ENCODE results near the gene SLFN14.

DNA sequence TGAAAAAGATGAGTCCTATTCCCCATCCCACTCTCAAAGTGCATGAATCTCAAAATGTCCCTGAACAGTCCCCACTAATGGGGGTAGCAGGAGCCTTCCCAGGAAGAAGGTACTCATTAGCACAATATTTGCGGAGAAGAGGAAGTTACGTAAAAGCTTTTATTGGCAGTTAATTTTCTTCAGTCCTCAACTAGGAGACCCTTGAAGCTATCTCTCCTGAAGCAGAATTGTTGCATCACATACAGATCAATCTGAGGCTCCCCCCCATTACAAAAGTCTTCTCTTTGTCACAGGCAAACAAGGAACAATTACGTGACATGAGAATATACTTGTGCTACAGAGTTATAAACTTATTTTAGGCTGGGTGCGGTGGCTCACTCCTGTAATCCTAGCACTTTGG, 37.3 kb downstream of the SLFN14 start:
- no peak for TF ChIP-seq EP300 (IDR thresholded peaks at IDR 0.05)
- TF ChIP-seq, protein P1, sequence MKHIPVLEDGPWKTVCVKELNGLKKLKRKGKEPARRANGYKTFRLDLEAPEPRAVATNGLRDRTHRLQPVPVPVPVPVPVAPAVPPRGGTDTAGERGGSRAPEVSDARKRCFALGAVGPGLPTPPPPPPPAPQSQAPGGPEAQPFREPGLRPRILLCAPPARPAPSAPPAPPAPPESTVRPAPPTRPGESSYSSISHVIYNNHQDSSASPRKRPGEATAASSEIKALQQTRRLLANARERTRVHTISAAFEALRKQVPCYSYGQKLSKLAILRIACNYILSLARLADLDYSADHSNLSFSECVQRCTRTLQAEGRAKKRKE (CRISPR knock-in tag; IDR thresholded peaks at IDR 0.05; ENCODE audit: low read depth): no peak
- TF ChIP-seq TP53 (CRISPR knock-in tag; IDR thresholded peaks at IDR 0.05): no peak
- TF ChIP-seq POLR2A (IDR thresholded peaks at IDR 0.05; ENCODE audit: low read length): no peak
- TF ChIP-seq KDM1A (IDR thresholded peaks at IDR 0.05; ENCODE audit: low read depth): no peak
- TF ChIP-seq, protein P2, sequence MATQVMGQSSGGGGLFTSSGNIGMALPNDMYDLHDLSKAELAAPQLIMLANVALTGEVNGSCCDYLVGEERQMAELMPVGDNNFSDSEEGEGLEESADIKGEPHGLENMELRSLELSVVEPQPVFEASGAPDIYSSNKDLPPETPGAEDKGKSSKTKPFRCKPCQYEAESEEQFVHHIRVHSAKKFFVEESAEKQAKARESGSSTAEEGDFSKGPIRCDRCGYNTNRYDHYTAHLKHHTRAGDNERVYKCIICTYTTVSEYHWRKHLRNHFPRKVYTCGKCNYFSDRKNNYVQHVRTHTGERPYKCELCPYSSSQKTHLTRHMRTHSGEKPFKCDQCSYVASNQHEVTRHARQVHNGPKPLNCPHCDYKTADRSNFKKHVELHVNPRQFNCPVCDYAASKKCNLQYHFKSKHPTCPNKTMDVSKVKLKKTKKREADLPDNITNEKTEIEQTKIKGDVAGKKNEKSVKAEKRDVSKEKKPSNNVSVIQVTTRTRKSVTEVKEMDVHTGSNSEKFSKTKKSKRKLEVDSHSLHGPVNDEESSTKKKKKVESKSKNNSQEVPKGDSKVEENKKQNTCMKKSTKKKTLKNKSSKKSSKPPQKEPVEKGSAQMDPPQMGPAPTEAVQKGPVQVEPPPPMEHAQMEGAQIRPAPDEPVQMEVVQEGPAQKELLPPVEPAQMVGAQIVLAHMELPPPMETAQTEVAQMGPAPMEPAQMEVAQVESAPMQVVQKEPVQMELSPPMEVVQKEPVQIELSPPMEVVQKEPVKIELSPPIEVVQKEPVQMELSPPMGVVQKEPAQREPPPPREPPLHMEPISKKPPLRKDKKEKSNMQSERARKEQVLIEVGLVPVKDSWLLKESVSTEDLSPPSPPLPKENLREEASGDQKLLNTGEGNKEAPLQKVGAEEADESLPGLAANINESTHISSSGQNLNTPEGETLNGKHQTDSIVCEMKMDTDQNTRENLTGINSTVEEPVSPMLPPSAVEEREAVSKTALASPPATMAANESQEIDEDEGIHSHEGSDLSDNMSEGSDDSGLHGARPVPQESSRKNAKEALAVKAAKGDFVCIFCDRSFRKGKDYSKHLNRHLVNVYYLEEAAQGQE (IDR thresholded peaks at IDR 0.05): no peak
- TF ChIP-seq, protein P3, sequence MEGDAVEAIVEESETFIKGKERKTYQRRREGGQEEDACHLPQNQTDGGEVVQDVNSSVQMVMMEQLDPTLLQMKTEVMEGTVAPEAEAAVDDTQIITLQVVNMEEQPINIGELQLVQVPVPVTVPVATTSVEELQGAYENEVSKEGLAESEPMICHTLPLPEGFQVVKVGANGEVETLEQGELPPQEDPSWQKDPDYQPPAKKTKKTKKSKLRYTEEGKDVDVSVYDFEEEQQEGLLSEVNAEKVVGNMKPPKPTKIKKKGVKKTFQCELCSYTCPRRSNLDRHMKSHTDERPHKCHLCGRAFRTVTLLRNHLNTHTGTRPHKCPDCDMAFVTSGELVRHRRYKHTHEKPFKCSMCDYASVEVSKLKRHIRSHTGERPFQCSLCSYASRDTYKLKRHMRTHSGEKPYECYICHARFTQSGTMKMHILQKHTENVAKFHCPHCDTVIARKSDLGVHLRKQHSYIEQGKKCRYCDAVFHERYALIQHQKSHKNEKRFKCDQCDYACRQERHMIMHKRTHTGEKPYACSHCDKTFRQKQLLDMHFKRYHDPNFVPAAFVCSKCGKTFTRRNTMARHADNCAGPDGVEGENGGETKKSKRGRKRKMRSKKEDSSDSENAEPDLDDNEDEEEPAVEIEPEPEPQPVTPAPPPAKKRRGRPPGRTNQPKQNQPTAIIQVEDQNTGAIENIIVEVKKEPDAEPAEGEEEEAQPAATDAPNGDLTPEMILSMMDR (IDR thresholded peaks at IDR 0.05): no peak
- TF ChIP-seq CEBPB (IDR thresholded peaks at IDR 0.05): no peak
